Measurements from ENCODE around the gene MIDN. TPM values are rescaled to one million over a fixed set of nuclear protein-coding genes. Genes with fewer than 3 reads are reported as not detected.
"Not testable (repeated sequence)": the region's sequence is repeated elsewhere in the genome, so short reads cannot be mapped to it uniquely, and the experiment has no call there.

The MIDN gene
- total RNA-seq, 2 donors from 2014 or later, result 35.8 to 42.9 TPM

GRCh38 chr19:1302533-1303239, 54.3 kb downstream of the MIDN start:
- H3K4me3 ChIP-seq, result no peak overlapping the region
- H3K27me3 ChIP-seq (replicated peaks; ENCODE audit: insufficient read depth), result no peaks in the 10 kb centered on the region
- H3K9me3 ChIP-seq, result no peaks in the 10 kb centered on the region
- TF ChIP-seq POLR2AphosphoS5 (IDR thresholded peaks at IDR 0.05) (no peak), CTCF (IDR thresholded peaks at IDR 0.05) (no peak), POLR2A (IDR thresholded peaks at IDR 0.05) (no peak)
- DNase-seq (ENCODE audit: low spot score), result no peak
- 67% methylated on average over 34 of the region's 36 CpGs for WGBS
- H3K36me3 ChIP-seq, result no peaks in the 10 kb centered on the region
- no peaks in the 10 kb centered on the region for H3K4me1 ChIP-seq (replicated peaks)
- intact Hi-C loops (cut with DNase I), result no loop called here
- H3K27ac ChIP-seq, result no peak overlapping the region

GRCh38 chr19:1304197-1304924, 56.0 kb downstream of the MIDN start:
- Histone ChIP-seq H3K4me1 (replicated peaks) (no peaks in the 10 kb centered on the region), H3K27ac (no peak overlapping the region), H3K9me3 (no peaks in the 10 kb centered on the region), H3K4me3 (no peak overlapping the region), H3K36me3 (no peaks in the 10 kb centered on the region), H3K27me3 (replicated peaks; ENCODE audit: insufficient read depth) (no peaks in the 10 kb centered on the region)
- DNase-seq (ENCODE audit: low spot score), result no peak
- intact Hi-C loops (cut with DNase I), result no loop called here
- TF ChIP-seq POLR2A (IDR thresholded peaks at IDR 0.05) (no peak), CTCF (IDR thresholded peaks at IDR 0.05) (no peak), POLR2AphosphoS5 (IDR thresholded peaks at IDR 0.05) (no peak)
- WGBS, result 83% methylated on average over 26 of the region's 28 CpGs

- H3K27me3 ChIP-seq (replicated peaks; ENCODE audit: insufficient read depth); H3K4me1 ChIP-seq (replicated peaks); H3K36me3 ChIP-seq; DNase-seq (ENCODE audit: low spot score); H3K27ac ChIP-seq; H3K4me3 ChIP-seq; H3K9me3 ChIP-seq; intact Hi-C loops (cut with DNase I): not testable (repeated sequence)
- WGBS, result 89% methylated on average over 9 of the region's 9 CpGs
These were observed 57.0 kb downstream of the MIDN start for GRCh38 chr19:1305354-1305753.

- DNase-seq (ENCODE audit: low spot score), result no peak
- H3K4me3 ChIP-seq, result no peak overlapping the region
- no peaks in the 10 kb centered on the region for H3K27me3 ChIP-seq (replicated peaks; ENCODE audit: insufficient read depth)
- no peak overlapping the region for H3K27ac ChIP-seq
- no peaks in the 10 kb centered on the region for H3K9me3 ChIP-seq
- TF ChIP-seq POLR2A (IDR thresholded peaks at IDR 0.05), result no peak
- no peak for TF ChIP-seq POLR2AphosphoS5 (IDR thresholded peaks at IDR 0.05)
- no peak for TF ChIP-seq CTCF (IDR thresholded peaks at IDR 0.05)
- no peaks in the 10 kb centered on the region for H3K4me1 ChIP-seq (replicated peaks)
- 93% methylated on average over 34 of the region's 38 CpGs for WGBS
- intact Hi-C loops (cut with DNase I), result no loop called here
- H3K36me3 ChIP-seq, result no peaks in the 10 kb centered on the region
These were observed 58.9 kb downstream of the MIDN start for GRCh38 chr19:1307320-1307719.

- intact Hi-C loops (cut with DNase I), result no loop called here
These were observed 59.4 kb downstream of the MIDN start for GRCh38 chr19:1307755-1308303.

More at GRCh38 chr19:1307755-1308303, 59.4 kb downstream of the MIDN start:
- no peaks in the 10 kb centered on the region for H3K4me1 ChIP-seq (replicated peaks)
- no peaks in the 10 kb centered on the region for H3K9me3 ChIP-seq
- H3K36me3 ChIP-seq, result no peaks in the 10 kb centered on the region
- H3K27me3 ChIP-seq (replicated peaks; ENCODE audit: insufficient read depth), result no peaks in the 10 kb centered on the region
- no peak overlapping the region for H3K27ac ChIP-seq
- TF ChIP-seq POLR2AphosphoS5 (IDR thresholded peaks at IDR 0.05) (no peak), CTCF (IDR thresholded peaks at IDR 0.05) (no peak), POLR2A (IDR thresholded peaks at IDR 0.05) (no peak)
- no peak overlapping the region for H3K4me3 ChIP-seq
- WGBS, result 93% methylated on average over 15 of the region's 20 CpGs
- DNase-seq (ENCODE audit: low spot score), result no peak
